HG03520 (cell line): ENCODE measurements around the gene FAM184A.
A peak's percentile ranks its signal among the peaks of the same experiment; 100 is the strongest.
"Not testable (repeated sequence)": the region's sequence is repeated elsewhere in the genome, so short reads cannot be mapped to it uniquely, and the experiment has no call there.

Source experiments
- ATAC-seq: cut with Tn5 transposase; IDR thresholded peaks from one replicate; pipeline ENCODE4 v1.9.1; 2021; ENCODE audit warnings: mild to moderate bottlenecking, moderate library complexity; ENCODE audit not compliant: unreplicated experiment

Gene FAM184A

GRCh38 chr6:119078376-119079282 lies at the start of gene FAM184A:
TSS of gene FAM184A (minus strand) at chr6:119078664. CDS start at chr6:119078299, 365 bp downstream.
- peak; percentile 50 for ATAC-seq

- no peak for ATAC-seq
Observed at GRCh38 chr6:119127627-119128026, 49.2 kb upstream of the FAM184A start.

GRCh38 chr6:119126826-119127225 lies 48.4 kb upstream of the FAM184A start:
- no peak for ATAC-seq

- ATAC-seq, result no peak
Observed at GRCh38 chr6:119126140-119126539, 47.7 kb upstream of the FAM184A start.

GRCh38 chr6:119125576-119125975 lies 47.1 kb upstream of the FAM184A start:
- no peak for ATAC-seq

GRCh38 chr6:119124079-119124824 lies 45.8 kb upstream of the FAM184A start:
- ATAC-seq, result no peak

GRCh38 chr6:119122336-119122735 lies 43.9 kb upstream of the FAM184A start:
- no peak for ATAC-seq

- ATAC-seq, result no peak
Observed at GRCh38 chr6:119121367-119121766, 42.9 kb upstream of the FAM184A start.

GRCh38 chr6:119119989-119120388 lies 41.5 kb upstream of the FAM184A start:
- ATAC-seq, result no peak

- not testable (repeated sequence) for ATAC-seq
Observed at GRCh38 chr6:119119062-119119461, 40.6 kb upstream of the FAM184A start.

GRCh38 chr6:119116712-119117281 lies 38.3 kb upstream of the FAM184A start:
- no peak for ATAC-seq

GRCh38 chr6:119113961-119114360 lies 35.5 kb upstream of the FAM184A start:
- ATAC-seq, result no peak

- no peak for ATAC-seq
Observed at GRCh38 chr6:119112812-119113530, 34.5 kb upstream of the FAM184A start.

- ATAC-seq, result peak; percentile 69
Observed at GRCh38 chr6:119110601-119111548, 32.4 kb upstream of the FAM184A start.

- no peak for ATAC-seq
Observed at GRCh38 chr6:119109654-119110325, 31.3 kb upstream of the FAM184A start.

- ATAC-seq, result no peak
Observed at GRCh38 chr6:119108076-119108475, 29.6 kb upstream of the FAM184A start.

GRCh38 chr6:119105282-119105681 lies 26.8 kb upstream of the FAM184A start:
- no peak for ATAC-seq

- ATAC-seq, result no peak
Observed at GRCh38 chr6:119102901-119103300, 24.4 kb upstream of the FAM184A start.

- no peak for ATAC-seq
Observed at GRCh38 chr6:119100115-119100514, 21.7 kb upstream of the FAM184A start.
